ENCODE measurements around the gene MRO.

DNA sequence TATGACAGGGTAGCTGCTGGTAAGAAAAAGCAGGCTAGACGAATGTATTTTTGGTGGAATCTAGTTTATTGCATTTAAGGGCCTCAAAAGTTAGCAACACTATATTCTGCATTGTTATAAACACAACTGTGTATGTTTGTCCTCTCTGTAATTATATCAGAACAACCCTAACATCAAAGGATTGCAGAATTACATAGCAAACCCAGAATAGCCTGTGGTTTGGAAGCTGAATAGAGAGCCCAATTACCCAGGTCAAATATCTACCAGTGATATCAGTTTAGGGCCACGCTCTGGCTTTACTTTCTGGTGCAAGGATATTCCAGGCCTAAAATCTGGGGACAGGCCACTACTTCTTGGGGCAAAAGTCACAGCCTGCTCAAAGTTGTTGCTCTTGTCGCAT, 25.1 kb upstream of the MRO start:
- TF ChIP-seq, protein P1, sequence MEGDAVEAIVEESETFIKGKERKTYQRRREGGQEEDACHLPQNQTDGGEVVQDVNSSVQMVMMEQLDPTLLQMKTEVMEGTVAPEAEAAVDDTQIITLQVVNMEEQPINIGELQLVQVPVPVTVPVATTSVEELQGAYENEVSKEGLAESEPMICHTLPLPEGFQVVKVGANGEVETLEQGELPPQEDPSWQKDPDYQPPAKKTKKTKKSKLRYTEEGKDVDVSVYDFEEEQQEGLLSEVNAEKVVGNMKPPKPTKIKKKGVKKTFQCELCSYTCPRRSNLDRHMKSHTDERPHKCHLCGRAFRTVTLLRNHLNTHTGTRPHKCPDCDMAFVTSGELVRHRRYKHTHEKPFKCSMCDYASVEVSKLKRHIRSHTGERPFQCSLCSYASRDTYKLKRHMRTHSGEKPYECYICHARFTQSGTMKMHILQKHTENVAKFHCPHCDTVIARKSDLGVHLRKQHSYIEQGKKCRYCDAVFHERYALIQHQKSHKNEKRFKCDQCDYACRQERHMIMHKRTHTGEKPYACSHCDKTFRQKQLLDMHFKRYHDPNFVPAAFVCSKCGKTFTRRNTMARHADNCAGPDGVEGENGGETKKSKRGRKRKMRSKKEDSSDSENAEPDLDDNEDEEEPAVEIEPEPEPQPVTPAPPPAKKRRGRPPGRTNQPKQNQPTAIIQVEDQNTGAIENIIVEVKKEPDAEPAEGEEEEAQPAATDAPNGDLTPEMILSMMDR (IDR thresholded peaks at IDR 0.05) = no peak
- no peak for TF ChIP-seq POLR2A (IDR thresholded peaks at IDR 0.05)

All from uterus (tissue), 2 donors.